ENCODE results near the gene ISG20L2. TPM values are rescaled to one million over a fixed set of nuclear protein-coding genes. Genes with fewer than 3 reads are reported as not detected.

Gene ISG20L2
- total RNA-seq, 1 donor from 2014 or later = 47.0 TPM

- H3K36me3 Mint-ChIP-seq (ENCODE audit: low read depth) = peaks cover 8% of the 10 kb centered on the region
- peak overlapping the region; percentile 68 for H3K4me3 Mint-ChIP-seq
- H3K27me3 Mint-ChIP-seq (ENCODE audit: low read depth) = peaks cover 11% of the 10 kb centered on the region
- no peaks in the 10 kb centered on the region for H3K9me3 Mint-ChIP-seq
- H3K27ac Mint-ChIP-seq (ENCODE audit: unreplicated experiment) = no peak overlapping the region
- peaks cover 61% of the 10 kb centered on the region for H3K4me1 Mint-ChIP-seq
- no peak for TF ChIP-seq CTCF (conservative IDR thresholded peaks at IDR 0.05)
- no peak for DNase-seq (ENCODE audit: low read depth, low spot score)
Measured at GRCh38 chr1:156711011-156711817, 17.4 kb downstream of the ISG20L2 start.

- H3K9me3 Mint-ChIP-seq = no peaks in the 10 kb centered on the region
- H3K27ac Mint-ChIP-seq (ENCODE audit: unreplicated experiment) = no peak overlapping the region
- TF ChIP-seq CTCF (conservative IDR thresholded peaks at IDR 0.05) = no peak
- no peaks in the 10 kb centered on the region for H3K36me3 Mint-ChIP-seq (ENCODE audit: low read depth)
- DNase-seq (ENCODE audit: low read depth, low spot score) = no peak
- peak overlapping the region; percentile 86 for H3K4me3 Mint-ChIP-seq
- H3K4me1 Mint-ChIP-seq = peaks cover 60% of the 10 kb centered on the region
- H3K27me3 Mint-ChIP-seq (ENCODE audit: low read depth) = peaks cover 20% of the 10 kb centered on the region
Measured at GRCh38 chr1:156709757-156710489, 18.6 kb downstream of the ISG20L2 start.

DNA sequence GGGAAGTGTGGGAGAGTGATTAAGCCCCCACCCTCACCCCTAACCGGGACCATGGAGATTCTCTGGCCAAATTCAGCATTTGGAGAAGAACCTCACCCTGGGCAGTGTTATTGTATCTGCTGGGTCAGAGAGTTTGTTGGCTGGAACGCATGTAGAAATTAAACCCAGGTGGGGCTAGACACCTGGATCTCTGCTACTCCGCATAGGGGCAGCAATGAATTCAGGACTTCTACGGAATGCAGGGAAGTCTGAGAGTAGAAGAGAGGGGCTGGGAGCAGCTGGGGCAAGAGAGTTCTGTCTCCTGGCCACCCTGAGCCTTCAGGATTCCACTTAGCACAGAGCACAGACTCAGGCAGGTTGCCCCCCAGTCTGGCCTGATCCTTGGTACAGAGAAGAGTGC, 19.5 kb downstream of the ISG20L2 start:
- Mint-ChIP-seq H3K4me1 (peaks cover 64% of the 10 kb centered on the region), H3K4me3 (peak overlapping the region; percentile 86), H3K36me3 (ENCODE audit: low read depth) (no peaks in the 10 kb centered on the region), H3K9me3 (no peaks in the 10 kb centered on the region), H3K27ac (ENCODE audit: unreplicated experiment) (peak overlapping the region; percentile 96), H3K27me3 (ENCODE audit: low read depth) (peaks cover 27% of the 10 kb centered on the region)
- TF ChIP-seq CTCF (conservative IDR thresholded peaks at IDR 0.05) = no peak
- no peak for DNase-seq (ENCODE audit: low read depth, low spot score)

DNA sequence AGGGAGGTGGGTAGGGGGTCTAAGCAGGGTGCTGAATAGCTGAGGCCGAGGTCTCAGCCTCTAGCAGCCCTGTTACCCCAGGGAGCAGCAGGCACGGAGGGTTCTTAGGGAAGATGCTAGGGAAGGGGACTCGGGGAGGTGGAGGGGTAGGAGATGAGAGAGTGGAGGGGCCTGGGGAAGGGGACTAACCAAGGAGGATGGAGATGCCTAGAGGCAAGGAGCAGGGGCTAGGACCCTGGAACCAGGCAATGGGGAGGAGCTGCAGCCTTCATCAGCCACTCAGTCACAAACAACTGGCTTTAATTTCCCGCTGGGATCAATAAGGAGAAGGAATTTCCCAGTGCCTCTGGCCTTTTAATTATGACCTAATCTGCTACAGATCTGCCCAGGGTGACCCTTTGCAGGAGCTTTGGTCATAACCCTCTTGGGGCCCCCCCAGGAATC, 20.3 kb downstream of the ISG20L2 start:
- no peak for TF ChIP-seq CTCF (conservative IDR thresholded peaks at IDR 0.05)
- no peaks in the 10 kb centered on the region for H3K9me3 Mint-ChIP-seq
- peaks cover 71% of the 10 kb centered on the region for H3K4me1 Mint-ChIP-seq
- no peak for DNase-seq (ENCODE audit: low read depth, low spot score)
- H3K27me3 Mint-ChIP-seq (ENCODE audit: low read depth) = peaks cover 30% of the 10 kb centered on the region
- peak overlapping the region; percentile 86 for H3K4me3 Mint-ChIP-seq
- H3K27ac Mint-ChIP-seq (ENCODE audit: unreplicated experiment) = peak overlapping the region; percentile 96
- H3K36me3 Mint-ChIP-seq (ENCODE audit: low read depth) = no peaks in the 10 kb centered on the region

- TF ChIP-seq CTCF (conservative IDR thresholded peaks at IDR 0.05) = no peak
- H3K27ac Mint-ChIP-seq (ENCODE audit: unreplicated experiment) = peak overlapping the region; percentile 99
- peaks cover 30% of the 10 kb centered on the region for H3K27me3 Mint-ChIP-seq (ENCODE audit: low read depth)
- H3K36me3 Mint-ChIP-seq (ENCODE audit: low read depth) = no peaks in the 10 kb centered on the region
- H3K9me3 Mint-ChIP-seq = no peaks in the 10 kb centered on the region
- no peak for DNase-seq (ENCODE audit: low read depth, low spot score)
- H3K4me3 Mint-ChIP-seq = peak overlapping the region; percentile 95
- H3K4me1 Mint-ChIP-seq = peaks cover 78% of the 10 kb centered on the region
Measured at GRCh38 chr1:156707417-156708217, 20.9 kb downstream of the ISG20L2 start.
